ENCODE data around the gene NR6A1. TPM values are rescaled to one million over a fixed set of nuclear protein-coding genes. Genes with fewer than 3 reads are reported as not detected.

NR6A1 gene
- total RNA-seq, 4 donors from 2014 or later, result 9.7 to 14.6 (median 12.5) TPM

DNA sequence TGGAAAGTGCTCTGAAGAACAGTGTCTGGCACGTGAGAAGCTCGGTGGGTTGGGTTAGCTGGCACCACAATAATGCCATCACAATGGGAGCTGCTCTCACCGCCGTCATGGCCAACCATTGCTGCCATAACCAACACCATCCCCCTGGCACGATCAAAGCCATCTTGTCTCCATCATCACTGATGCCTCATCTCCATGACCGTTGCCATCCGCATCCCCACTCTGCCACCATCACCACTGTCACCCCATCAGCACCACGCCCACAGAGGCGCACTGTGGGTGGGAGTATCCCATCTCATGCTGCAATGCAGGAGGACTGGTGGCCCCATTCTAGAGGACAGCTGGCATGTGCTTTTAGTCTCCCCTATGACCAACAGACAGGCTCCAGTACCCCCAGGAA is 287.6 kb downstream of the NR6A1 start:
- TF ChIP-seq POLR2AphosphoS5 (IDR thresholded peaks at IDR 0.05), result no peak
- no peak for TF ChIP-seq EP300 (IDR thresholded peaks at IDR 0.05; ENCODE audit: low read depth)
- TF ChIP-seq POLR2A (IDR thresholded peaks at IDR 0.05), result no peak
- TF ChIP-seq, protein P1, sequence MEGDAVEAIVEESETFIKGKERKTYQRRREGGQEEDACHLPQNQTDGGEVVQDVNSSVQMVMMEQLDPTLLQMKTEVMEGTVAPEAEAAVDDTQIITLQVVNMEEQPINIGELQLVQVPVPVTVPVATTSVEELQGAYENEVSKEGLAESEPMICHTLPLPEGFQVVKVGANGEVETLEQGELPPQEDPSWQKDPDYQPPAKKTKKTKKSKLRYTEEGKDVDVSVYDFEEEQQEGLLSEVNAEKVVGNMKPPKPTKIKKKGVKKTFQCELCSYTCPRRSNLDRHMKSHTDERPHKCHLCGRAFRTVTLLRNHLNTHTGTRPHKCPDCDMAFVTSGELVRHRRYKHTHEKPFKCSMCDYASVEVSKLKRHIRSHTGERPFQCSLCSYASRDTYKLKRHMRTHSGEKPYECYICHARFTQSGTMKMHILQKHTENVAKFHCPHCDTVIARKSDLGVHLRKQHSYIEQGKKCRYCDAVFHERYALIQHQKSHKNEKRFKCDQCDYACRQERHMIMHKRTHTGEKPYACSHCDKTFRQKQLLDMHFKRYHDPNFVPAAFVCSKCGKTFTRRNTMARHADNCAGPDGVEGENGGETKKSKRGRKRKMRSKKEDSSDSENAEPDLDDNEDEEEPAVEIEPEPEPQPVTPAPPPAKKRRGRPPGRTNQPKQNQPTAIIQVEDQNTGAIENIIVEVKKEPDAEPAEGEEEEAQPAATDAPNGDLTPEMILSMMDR (IDR thresholded peaks at IDR 0.05), result no peak
- no peak for DNase-seq
- in situ Hi-C loops (cut with MboI; ENCODE audit: low pct_ligation_motif_present in 1 of 4, low pct_unique_long_range_greater_than_20kb in 1 of 4, low sequenced_read_pairs in 3 of 4), result no loop called here
- peaks cover 80% of the 10 kb centered on the region for H3K27me3 ChIP-seq
- H3K9me3 ChIP-seq, result no peaks in the 10 kb centered on the region
- intact Hi-C loops (cut with DNase I; ENCODE audit: low total_unique reads), result no loop called here
- H3K4me3 ChIP-seq, result no peak overlapping the region
- no peaks in the 10 kb centered on the region for H3K4me1 ChIP-seq
- no peak overlapping the region for H3K27ac ChIP-seq
- no peaks in the 10 kb centered on the region for H3K36me3 ChIP-seq
- 95% methylated on average over 9 of the region's 9 CpGs; no CpG with 5 or more reads in 1 of the 2 donors for WGBS, 2 donors (ENCODE audit: low coverage in 1 of 2)

DNA sequence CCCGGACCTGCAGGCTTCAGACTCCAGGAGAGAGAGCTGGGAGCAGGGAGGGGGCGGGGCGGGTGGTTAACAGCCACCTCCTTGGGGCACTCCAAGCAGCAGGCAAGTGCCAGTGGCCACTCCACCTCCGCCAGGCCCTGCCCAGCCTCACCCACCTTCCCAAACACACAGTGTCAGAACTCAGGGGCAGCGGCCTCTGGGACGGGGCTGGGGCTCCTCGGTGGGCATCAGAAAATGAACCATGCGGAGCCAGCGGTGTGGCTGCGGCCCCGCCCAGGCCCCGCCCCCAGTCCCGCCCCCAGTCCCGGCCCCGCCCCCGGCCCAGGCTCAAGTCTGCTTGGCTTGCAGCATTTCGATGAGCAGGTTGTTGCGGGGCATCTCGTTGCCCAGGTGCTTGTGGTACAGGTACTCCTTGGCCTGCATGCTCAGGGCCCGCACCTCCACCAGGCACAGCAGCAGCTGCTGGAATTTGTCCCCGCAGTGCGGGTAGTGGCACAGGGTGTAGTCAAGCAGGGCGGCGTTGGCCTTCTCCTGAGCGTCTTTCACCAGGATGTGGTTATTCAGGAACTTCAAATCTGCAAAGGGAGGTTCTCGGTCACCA is 288.6 kb downstream of the NR6A1 start:
- no peak for DNase-seq
- Histone ChIP-seq H3K27ac (no peak overlapping the region), H3K4me3 (no peak overlapping the region), H3K27me3 (peaks cover 80% of the 10 kb centered on the region), H3K4me1 (peaks cover 0 to 6% (median 5%) of the 10 kb centered on the region in 4 donors), H3K36me3 (no peaks in the 10 kb centered on the region), H3K9me3 (no peaks in the 10 kb centered on the region)
- TF ChIP-seq EP300 (IDR thresholded peaks at IDR 0.05; ENCODE audit: low read depth) (no peak), POLR2AphosphoS5 (IDR thresholded peaks at IDR 0.05) (no peak), POLR2A (IDR thresholded peaks at IDR 0.05) (no peak)
- TF ChIP-seq, protein P1 (IDR thresholded peaks at IDR 0.05), result no peak
- in situ Hi-C loops (cut with MboI; ENCODE audit: low pct_ligation_motif_present in 1 of 4, low pct_unique_long_range_greater_than_20kb in 1 of 4, low sequenced_read_pairs in 3 of 4), result no loop called here
- intact Hi-C loops (cut with DNase I; ENCODE audit: low total_unique reads), result no loop called here
- 33% methylated on average over 21 of the region's 26 CpGs; no CpG with 5 or more reads in 1 of the 2 donors for WGBS, 2 donors (ENCODE audit: low coverage in 1 of 2)

DNA sequence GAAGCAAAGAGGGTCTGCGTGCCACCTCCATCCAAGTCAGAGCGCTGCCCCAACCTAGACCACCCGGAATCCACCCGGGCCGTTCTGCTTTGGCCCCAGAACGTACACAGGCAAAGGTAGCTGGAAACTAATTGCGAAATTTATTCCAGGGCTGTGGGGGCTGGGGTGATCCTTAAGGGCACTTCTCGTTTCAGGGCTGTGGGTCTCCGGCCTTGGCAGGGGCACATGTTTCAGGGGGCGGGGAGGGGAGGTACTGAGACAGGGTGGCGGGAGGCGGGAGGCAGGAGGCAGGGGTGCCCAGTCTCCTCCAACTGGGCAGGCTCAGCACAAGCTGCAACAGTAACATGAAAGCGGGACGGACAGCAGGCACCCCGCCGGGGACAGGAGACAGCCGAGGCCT is 290.0 kb downstream of the NR6A1 start:
- in situ Hi-C loops (cut with MboI; ENCODE audit: low pct_ligation_motif_present in 1 of 4, low pct_unique_long_range_greater_than_20kb in 1 of 4, low sequenced_read_pairs in 3 of 4), result no loop called here

DNA sequence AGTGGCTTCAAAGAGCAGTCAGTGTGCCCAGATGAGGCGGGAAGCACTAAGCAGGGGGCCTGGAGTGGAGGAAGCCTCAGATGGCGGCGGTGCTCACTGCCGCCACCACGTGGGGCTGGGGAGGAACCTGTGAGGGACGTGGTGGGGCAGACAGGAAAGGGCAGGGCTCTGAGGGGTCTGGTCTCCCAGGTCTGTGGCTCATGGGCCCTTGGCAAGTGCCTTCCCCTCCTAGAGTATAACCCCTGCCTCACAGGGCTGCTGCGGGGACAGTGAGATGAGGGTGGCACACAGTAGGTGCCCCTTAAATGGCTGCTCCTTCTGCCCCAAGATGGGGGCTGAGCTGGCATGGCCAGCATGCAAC is 290.5 kb downstream of the NR6A1 start:
- TF ChIP-seq POLR2AphosphoS5 (IDR thresholded peaks at IDR 0.05), result no peak
- TF ChIP-seq, protein P1 (IDR thresholded peaks at IDR 0.05), result peak in 3 of 5 experiments; percentile 21 to 29 (median 24)
- intact Hi-C loops (cut with DNase I; ENCODE audit: low total_unique reads), result no loop called here
- DNase-seq, result no peak
- Histone ChIP-seq H3K27ac (no peak overlapping the region), H3K4me1 (peaks cover 0 to 11% (median 8%) of the 10 kb centered on the region in 4 donors), H3K9me3 (no peaks in the 10 kb centered on the region), H3K36me3 (no peaks in the 10 kb centered on the region), H3K27me3 (peaks cover 80% of the 10 kb centered on the region), H3K4me3 (no peak overlapping the region)
- in situ Hi-C loops (cut with MboI; ENCODE audit: low pct_ligation_motif_present in 1 of 4, low pct_unique_long_range_greater_than_20kb in 1 of 4, low sequenced_read_pairs in 3 of 4), result no loop called here
- 24% methylated on average over 7 of the region's 7 CpGs; no CpG with 5 or more reads in 1 of the 2 donors for WGBS, 2 donors (ENCODE audit: low coverage in 1 of 2)

More for the DNA sequence above, 290.0 kb downstream of the NR6A1 start:
- WGBS, 2 donors (ENCODE audit: low coverage in 1 of 2), result 65% methylated on average over 11 of the region's 17 CpGs; no CpG with 5 or more reads in 1 of the 2 donors
- no peak for TF ChIP-seq EP300 (IDR thresholded peaks at IDR 0.05; ENCODE audit: low read depth)
- TF ChIP-seq POLR2AphosphoS5 (IDR thresholded peaks at IDR 0.05), result no peak
- TF ChIP-seq, protein P1 (IDR thresholded peaks at IDR 0.05), result no peak
- TF ChIP-seq POLR2A (IDR thresholded peaks at IDR 0.05), result no peak
- H3K36me3 ChIP-seq, result no peaks in the 10 kb centered on the region
- H3K27ac ChIP-seq, result no peak overlapping the region
- no peak overlapping the region for H3K4me3 ChIP-seq
- peaks cover 0 to 11% (median 8%) of the 10 kb centered on the region in 4 donors for H3K4me1 ChIP-seq
- H3K9me3 ChIP-seq, result no peaks in the 10 kb centered on the region
- intact Hi-C loops (cut with DNase I; ENCODE audit: low total_unique reads), result no loop called here
- no peak for DNase-seq
- H3K27me3 ChIP-seq, result peaks cover 80% of the 10 kb centered on the region
